HG03066 (cell line): ENCODE measurements around the gene ZDHHC19.

Source experiments
- ATAC-seq: cut with Tn5 transposase; IDR thresholded peaks from one replicate; pipeline ENCODE4 v1.9.1; 2021; ENCODE audit warnings: low read depth; ENCODE audit not compliant: unreplicated experiment

Gene ZDHHC19

DNA sequence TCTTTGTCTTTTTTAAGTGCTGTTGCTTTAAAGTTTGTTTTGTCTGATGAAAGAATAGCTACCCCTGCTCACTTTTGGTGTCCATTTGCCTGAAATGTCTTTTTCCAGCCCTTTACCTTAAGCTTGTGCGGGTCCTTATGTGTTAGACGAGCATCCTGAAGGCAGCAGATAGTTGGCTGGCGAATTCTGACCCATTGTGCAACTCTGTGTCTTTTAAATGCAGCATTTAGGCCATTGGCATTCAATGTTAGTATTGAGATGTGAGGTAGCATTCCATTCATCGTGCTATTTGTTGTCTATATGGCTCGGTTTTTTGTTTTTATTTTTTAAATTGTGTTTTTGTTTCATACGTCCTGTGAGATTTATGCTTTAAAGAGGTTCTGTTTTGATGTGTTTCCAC is 55.0 kb downstream of the ZDHHC19 start:
- no peak for ATAC-seq

DNA sequence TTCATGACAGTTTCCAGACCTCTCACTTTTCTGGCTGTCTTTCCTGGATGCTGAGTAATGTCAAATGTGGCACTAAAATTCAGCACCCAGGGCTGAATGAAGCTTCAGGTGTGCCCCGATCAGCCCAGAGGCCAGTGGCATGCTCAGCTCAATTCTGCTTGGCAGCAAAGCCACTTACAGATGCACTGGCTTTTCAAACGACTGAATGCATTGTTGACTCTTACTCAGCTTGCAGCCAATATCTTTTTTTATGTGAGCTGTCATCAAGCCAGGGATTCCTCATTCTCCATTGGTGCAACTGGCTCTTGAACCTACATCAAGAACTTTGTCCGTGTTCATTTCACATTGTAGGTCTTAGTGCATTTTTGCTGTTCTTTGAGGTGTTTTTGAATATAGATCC is 60.7 kb downstream of the ZDHHC19 start:
- ATAC-seq: no peak

DNA sequence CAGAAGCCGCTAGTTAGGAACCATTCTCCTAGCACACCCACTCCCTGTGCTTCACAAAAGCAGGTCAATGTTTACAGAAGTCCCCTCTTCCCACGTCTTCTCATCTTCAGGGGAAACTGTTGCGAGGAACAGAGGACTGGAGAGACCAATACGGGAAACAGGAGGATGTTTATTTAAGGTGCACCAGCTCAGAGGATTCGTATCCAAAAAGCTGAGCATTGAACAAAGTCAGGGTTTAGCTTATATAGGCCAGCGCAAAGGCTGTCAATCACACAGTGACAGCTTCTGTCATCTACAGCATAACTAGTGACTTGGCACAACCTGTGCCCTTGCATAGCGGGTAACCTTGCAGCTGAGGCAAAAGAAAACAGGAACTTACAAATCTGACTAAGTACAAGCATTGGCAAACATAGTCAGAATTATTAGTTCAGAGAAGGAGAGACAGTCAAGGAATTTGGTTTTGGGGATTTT is 61.3 kb downstream of the ZDHHC19 start:
- ATAC-seq: no peak

DNA sequence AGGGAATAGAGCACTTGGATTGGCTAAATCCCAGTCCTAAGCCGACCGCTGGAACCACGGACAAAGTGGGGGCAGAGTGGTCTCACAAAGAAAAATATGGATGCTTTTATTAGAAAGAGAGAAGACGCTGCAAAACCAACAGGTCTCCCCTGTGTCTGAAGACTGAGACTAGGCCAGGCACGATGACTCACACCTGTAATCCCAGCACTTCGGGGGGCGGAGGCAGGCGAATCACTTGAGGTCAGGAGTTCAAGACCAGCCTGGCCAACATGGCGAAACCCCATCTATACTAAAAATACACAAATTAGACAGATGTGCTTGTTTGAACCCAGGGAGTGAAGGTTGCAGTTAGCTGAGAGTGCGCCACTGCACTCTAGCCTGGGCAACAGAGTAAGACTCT is 61.8 kb downstream of the ZDHHC19 start:
- no peak for ATAC-seq
